GM10266 (cell line): ENCODE data around the gene OR52E5.

ENCODE experiments used
- DNase-seq: peaks from one replicate; pipeline ENCODE4 v3.0.0; 2012; ENCODE audit errors: extremely low spot score
- TF ChIP-seq, protein P1 (sequence below): IDR thresholded peaks from 2 replicates; pipeline ENCODE4 v1.5.1; 2012; ENCODE audit warnings: mild to moderate bottlenecking, low read depth; ENCODE audit not compliant: control insufficient read depth, insufficient read depth; ENCODE audit errors: missing control alignments

OR52E5 gene

DNA sequence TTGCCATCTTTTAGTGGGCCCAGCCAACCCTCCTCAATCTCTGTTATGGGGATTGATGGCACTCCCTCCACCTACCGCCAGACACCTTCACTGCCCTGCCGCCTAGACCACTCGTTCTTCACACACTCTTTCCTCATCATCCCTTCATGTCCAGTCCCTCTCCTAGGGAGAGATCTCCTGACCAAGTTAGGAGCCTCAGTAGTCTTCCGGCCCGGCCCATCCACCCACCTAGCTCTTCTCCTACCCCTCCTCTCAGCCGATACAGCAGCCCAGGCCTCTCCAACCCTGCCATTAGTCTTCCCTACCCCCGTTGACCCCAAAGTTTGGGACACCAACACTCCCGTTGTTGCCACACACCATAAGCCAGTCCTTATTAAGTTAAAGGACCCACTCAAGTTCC is 38.1 kb downstream of the OR52E5 start:
- TF ChIP-seq, protein P1, sequence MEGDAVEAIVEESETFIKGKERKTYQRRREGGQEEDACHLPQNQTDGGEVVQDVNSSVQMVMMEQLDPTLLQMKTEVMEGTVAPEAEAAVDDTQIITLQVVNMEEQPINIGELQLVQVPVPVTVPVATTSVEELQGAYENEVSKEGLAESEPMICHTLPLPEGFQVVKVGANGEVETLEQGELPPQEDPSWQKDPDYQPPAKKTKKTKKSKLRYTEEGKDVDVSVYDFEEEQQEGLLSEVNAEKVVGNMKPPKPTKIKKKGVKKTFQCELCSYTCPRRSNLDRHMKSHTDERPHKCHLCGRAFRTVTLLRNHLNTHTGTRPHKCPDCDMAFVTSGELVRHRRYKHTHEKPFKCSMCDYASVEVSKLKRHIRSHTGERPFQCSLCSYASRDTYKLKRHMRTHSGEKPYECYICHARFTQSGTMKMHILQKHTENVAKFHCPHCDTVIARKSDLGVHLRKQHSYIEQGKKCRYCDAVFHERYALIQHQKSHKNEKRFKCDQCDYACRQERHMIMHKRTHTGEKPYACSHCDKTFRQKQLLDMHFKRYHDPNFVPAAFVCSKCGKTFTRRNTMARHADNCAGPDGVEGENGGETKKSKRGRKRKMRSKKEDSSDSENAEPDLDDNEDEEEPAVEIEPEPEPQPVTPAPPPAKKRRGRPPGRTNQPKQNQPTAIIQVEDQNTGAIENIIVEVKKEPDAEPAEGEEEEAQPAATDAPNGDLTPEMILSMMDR = no peak
- DNase-seq = no peak

DNA sequence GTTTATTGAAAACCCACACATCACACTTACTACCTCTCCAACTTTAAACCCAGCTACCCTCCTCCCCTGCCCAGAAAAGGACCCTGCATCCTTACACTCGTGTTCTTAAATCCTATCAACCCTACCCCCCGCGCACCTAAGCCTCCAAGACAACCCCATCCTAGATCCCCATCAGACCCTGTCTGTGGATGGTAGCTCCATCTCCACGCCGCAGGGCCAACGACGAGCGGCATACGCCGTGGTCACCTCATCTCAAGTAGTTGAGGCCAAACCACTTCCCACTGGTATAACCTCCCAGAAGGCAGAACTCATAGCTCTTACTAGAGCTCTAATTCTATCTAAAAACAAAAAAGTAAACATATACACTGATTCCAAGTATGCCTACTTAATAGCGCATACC is 39.7 kb downstream of the OR52E5 start:
- TF ChIP-seq, protein P1 = no peak
- no peak for DNase-seq

DNA sequence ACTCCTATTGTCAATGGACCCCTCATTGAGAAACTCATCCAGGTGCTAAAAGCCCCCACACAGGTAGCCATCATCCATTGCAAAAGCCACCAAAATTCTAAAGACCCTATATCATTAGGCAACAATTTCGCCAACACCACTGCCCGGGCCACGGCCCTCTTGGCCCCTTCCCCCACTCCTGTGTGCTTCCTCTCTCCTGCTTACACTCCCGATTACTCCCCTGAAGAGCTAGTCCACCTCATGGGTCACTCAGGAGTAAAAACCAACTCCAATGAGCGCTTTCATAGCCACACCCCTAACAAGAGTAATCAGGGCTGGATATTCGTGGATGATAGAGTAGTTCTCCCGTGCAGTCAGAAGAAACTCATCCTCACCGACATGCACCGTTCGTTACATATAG is 40.1 kb downstream of the OR52E5 start:
- TF ChIP-seq, protein P1 = no peak
- DNase-seq = no peak

DNA sequence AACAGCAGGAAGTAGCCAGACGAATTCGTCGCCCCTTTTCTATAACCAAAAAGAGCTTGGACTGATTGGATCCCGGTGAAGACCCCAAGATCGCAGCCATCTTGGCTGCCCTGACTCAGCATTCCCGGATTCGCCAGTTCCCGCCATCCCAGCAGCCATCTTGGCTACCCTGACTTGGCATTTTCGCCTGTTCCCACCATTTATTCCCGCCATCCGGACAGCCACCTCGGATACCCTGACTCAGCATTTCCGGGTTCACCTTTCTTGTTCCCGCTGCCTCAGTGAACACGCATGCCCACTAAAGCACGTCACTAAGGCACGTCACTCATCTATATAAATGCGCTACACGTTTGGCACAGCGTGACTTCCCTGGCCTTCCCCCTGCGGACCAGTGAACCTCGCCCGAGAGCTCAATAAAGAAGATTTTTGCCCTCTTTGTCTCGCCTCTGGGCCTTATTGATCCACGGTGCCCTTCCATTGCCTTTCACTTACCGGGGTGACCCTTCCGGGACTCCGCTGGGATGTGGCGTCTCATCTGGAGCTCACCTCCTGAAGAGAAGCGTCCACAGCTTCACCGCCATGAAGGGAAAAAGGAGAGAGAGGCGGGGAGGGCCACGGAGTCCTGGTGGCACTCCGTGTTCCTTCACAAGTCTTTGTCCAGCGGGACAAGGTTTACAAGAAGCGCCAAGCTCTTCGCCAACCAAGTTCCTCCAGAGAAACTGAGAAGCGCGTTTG is 45.0 kb downstream of the OR52E5 start:
- DNase-seq = no peak
- TF ChIP-seq, protein P1 = no peak

DNA sequence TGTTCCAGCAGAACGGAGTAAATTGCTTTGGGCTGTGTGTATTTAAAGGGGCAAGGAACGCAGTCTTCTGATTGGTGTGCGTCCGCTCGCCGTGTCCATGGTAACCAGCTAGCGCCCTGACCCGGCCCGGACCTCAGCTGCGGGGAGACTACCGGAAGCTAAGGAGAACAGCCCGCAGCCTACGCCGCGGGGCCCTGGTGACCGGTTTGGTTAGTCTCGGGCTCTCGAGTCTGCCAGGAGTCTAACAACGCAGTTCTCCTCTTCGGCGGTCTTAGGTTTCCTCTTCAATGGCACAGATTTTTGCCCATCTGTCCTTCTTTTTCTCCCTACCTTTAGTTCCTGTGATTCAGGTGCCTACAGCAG is 45.6 kb downstream of the OR52E5 start:
- TF ChIP-seq, protein P1 = no peak
- DNase-seq = no peak

DNA sequence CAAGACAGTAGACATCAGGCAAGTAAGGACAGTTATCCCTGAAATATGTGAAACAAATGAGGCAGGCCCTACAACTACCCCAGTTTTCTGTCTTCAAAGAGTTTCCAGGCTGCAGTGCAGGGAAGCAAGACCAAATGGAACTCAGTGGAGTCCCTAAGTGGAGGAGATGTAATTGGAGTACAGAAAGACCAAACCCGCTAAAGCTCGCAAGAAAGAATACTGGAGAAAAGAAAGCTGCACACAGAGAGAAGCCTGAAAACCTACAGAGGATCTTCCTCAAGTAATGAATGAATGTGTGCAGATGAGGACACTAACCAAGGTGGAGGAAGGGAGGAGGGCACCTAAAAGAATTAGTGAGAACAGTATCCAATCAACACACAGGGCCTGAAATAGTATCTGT is 47.7 kb downstream of the OR52E5 start:
- no peak for DNase-seq
- TF ChIP-seq, protein P1 = no peak

DNA sequence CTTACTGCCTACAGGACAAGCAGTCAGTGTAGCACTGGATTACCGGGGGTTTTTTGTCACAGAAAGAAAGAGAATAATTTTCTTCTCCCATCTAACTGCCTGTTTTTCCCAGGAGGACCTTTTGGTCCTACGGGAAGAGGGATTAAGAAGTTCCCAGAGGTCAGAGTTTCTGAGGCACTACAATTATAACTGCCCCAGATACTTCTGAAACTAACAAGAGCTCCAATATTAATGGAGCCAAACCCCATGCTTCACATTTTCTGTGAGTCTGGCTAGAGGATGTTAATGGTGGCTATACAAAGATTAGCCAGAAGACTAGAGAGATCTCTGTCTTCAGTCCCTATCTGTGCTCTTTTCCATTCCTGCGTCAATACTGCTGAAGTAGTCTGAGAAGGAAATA is 48.9 kb downstream of the OR52E5 start, which contains the start of gene OR56A3:
TSS of gene OR56A3 (plus strand) at position 301 of the 400 bp plus-strand sequence. CDS start 5,096 bp downstream, outside the sequence.
- TF ChIP-seq, protein P1 = no peak
- DNase-seq = no peak
